Esophagus squamous epithelium (tissue), 4 donors: ENCODE data around the gene HNF4A.

Source experiments
- CTCF ChIP-seq, 6 experiments: fragments of 450-650 bp in 4 of 6; fragments of 200-600 bp in 2 of 6; sonication (generic) in 2 of 6; IDR thresholded peaks; one replicate each; pipeline ENCODE4 v1.5.1; 2016 to 2019; ENCODE audit warnings: antibody characterized with exemption in 6 of 6, mild to moderate bottlenecking in 4 of 6, moderate library complexity in 4 of 6
- POLR2A ChIP-seq, 4 donors: fragments of 450-650 bp; IDR thresholded peaks; one replicate each; pipeline ENCODE4 v1.6.1; 2017; ENCODE audit warnings: antibody characterized with exemption in 4 of 4, mild to moderate bottlenecking in 4 of 4, moderate library complexity in 3 of 4

GRCh38 chr20:44456611-44457010 is 101.1 kb downstream of the HNF4A start:
- TF ChIP-seq CTCF (IDR thresholded peaks at IDR 0.05): no peak
- no peak for TF ChIP-seq POLR2A (IDR thresholded peaks at IDR 0.05)
